ENCODE results near the gene MFRP. TPM values are rescaled to one million over a fixed set of nuclear protein-coding genes. Genes with fewer than 3 reads are reported as not detected.

Gene MFRP
- total RNA-seq, 1 donor from 2014 or later, result not detected

GRCh38 chr11:119316729-119317591, 29.5 kb downstream of the MFRP start, which contains the start of gene MCAM:
Gene MCAM, minus strand, starts transcription at chr11:119317130. Its CDS starts 29 bp downstream, at chr11:119317101.
- DNase-seq, result peak; percentile 77

GRCh38 chr11:119316016-119316728, 30.3 kb downstream of the MFRP start:
- DNase-seq, result peak; percentile 52

DNA sequence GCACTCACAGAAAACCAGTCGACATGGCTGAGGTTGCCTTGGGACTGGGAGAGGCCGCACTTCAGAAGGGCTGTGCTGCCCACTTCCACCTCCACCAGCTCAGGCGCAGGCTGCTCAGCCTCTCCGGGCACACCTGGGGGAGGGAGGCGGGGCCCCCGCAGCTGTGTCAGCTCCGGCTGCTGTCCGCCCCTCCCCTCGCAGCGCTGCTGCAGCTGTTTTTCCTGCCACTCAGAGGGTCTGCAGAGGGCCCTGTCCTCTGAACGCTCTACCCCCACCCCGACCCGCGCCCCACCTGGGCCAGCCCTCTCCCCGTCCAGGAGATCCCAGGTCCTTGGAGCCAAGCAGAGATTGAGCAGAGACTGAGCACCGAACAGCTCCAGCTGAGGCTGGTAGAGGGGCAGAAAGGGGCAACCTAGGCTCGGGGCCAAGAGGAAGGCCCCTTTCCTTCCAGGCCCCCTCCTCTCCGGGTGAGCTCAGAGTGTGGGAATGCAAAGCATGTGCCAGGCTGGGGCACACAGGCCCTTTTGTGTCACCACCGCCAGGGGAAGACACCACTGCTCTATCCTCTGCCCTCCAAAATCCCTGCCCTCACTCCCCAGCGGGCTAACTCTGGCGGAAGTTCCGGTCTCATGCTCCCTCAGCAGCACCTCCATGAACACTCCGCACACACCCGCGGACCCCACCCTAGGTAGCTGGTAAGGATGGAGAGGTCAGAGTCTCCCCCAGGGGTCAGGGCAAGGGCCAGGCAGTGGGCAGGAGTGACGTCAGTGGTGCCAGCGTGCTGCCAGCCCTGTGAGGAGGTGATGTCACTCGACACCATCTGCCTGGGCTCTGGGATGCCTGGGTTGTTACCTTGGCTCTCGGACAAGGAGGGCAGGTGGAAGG, 31.1 kb downstream of the MFRP start:
- DNase-seq, result peak; percentile 60

- DNase-seq, result no peak
Measured at GRCh38 chr11:119314726-119315125, 31.8 kb downstream of the MFRP start.

DNA sequence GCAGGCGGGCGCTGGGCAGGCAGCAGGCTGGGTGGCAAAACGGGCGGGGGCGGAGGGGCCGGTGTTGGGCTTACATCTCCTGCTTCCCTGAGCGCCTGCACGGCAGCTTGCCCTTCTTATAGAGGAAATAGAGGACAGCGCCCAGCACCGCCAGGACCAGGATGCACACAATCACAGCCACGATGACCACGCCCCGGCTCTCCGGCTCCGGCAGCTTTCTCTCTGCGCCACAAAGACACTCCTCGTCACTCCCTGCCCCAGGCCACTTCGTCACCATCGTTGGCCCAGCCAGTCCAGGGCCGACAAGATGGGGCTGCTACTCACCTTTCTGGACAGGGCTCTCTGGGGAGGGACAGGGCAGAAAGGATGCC, 35.8 kb downstream of the MFRP start:
- no peak for DNase-seq

GRCh38 chr11:119309953-119310681, 36.4 kb downstream of the MFRP start:
- DNase-seq, result no peak

- no peak for DNase-seq
Measured at GRCh38 chr11:119309411-119309810, 37.1 kb downstream of the MFRP start.

DNA sequence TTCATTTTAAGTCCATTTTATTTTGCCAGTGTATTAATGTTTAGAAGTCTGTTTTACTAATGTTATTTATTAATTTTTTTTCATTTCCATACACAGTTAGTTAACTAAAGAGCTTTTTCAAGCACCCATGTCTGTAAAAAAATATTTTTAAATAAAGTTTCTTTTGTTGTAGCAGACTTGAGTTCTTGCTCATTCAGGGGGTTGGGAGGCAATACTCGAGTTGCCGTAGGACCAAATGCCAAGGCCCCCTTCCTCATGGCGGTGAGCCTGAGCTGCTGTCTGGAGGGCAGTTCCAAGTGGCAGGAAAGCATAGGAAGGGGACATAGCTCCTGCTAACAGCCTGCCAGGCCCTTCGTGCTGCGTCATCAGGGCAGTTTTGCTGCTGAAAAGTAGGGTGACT, 38.5 kb downstream of the MFRP start:
- DNase-seq, result peak; percentile 16

DNA sequence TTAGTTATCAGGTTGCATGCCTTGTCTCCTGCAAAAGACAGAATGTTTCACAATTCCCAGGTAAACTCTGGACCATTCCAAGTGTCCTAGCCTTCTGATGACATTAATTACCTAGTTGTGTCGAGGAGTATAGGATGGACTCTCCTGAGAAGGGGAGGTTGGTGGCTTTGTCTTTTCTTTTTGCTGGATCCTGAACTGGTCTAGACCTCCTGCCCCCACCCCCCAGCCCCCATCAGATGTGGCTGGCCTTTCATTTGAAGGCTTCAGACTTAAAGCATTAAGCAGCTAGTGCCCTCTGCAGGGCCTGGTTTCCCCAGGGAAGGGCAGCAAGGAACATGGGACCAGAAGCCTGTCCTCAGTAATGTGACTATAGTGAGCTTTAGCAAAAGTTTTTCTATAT, 39.3 kb downstream of the MFRP start:
- peak; percentile 57 for DNase-seq

DNA sequence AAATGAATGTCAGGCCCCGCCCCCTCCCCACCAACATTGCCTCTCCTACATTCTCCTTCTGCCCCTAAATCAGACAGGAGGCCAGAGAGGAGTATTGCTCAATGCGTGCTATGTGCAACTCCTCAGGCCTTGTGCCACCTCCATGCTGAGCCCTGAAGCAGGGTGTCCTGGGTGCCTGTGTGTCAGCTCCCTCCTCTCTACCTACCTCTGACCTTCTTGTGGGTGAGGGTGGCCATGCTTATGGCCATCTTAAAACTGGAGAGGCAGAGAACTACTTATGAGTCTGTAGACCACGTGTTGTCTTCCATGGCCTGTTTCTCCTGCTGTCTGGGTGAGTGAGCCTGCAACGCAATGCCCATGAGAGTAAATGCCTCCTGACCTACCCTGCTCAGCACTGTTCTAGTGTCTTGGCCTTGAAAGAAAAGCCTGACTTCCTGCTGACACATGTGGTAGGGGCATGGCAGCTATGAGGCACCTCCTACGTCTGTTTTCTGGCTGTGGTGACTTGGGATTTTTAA, 40.1 kb downstream of the MFRP start:
- DNase-seq, result peak; percentile 62

GRCh38 chr11:119305556-119306372, 40.7 kb downstream of the MFRP start:
- DNase-seq, result no peak

GRCh38 chr11:119303227-119303718, 43.2 kb downstream of the MFRP start:
- no peak for DNase-seq

- DNase-seq, result no peak
Measured at GRCh38 chr11:119300198-119300964, 46.1 kb downstream of the MFRP start.

- no peak for DNase-seq
Measured at GRCh38 chr11:119299416-119299815, 47.1 kb downstream of the MFRP start.

DNA sequence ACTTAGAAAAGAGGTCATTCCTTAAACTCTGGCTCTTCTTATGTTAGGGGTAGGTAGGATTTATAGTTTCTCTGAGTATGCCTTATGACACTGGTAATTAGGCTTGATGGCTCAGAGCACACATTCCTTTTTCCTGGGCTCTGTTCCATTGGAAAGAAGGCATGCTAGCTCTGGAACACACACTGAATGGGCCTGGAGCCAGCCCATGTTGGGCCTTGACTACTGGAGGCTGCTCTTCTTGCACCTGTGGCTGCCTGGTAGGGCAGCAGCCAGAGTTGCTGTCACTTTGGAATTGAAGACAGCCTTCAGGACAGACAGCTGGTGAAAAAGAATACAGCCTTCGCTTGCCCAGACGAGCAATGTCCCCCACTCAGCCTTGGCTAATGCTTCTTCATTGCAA, 47.8 kb downstream of the MFRP start:
- DNase-seq, result no peak

GRCh38 chr11:119297938-119298337, 48.6 kb downstream of the MFRP start:
- DNase-seq, result no peak

DNA sequence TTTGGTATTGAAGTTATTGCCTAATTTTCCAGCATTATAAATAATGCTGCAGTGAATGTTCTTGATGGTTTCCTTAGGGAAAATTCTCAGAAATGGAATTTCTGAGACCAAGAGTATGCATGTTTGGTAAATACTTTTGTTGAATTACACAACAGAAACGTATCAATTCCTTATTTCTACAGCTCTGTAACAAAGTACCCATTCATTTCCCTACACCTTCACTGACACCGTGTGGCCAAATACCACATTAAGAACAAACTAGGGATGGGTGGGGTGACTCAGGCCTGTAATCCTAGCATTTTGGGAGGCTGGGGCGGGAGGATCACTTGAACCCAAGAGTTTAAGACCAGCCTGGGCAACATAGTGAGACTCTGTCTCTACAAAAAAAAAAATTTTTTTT, 51.3 kb downstream of the MFRP start:
- peak; percentile 29 for DNase-seq

DNA sequence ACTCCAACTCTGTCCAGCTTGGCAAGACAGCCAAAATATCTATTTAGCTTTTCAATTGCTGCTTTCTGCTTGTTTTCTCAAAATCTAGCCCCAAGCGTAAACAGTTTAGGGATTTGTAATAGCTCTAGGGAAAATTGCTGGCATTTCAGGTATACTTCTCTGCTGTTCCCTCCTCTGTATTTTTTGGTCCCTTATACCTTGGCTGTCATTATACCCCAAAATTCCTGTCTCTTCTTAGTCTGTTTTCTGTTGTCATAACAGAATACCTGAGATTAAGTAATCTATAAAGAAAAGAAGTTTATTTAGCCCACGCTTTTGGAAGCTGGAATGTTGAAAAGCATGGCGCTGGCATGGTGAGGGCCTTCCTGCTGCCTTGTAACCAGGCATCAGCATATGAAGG, 53.0 kb downstream of the MFRP start:
- no peak for DNase-seq

GRCh38 chr11:119290894-119291497, 55.5 kb downstream of the MFRP start:
- no peak for DNase-seq

Measured in dermis blood vessel endothelial cell (primary cell).